Subcutaneous adipose tissue (tissue), 4 donors: ENCODE measurements around the gene DDX52. TPM values are rescaled to one million over a fixed set of nuclear protein-coding genes. Genes with fewer than 3 reads are reported as not detected.

Experiments
- CTCF ChIP-seq: fragments of 450-650 bp; IDR thresholded peaks from one replicate; pipeline ENCODE4 v1.5.1; 2016; ENCODE audit warnings: low read depth, mild to moderate bottlenecking, control low read depth, antibody characterized with exemption, moderate library complexity
- total RNA-seq, 4 donors: library from RNA; depleted of rRNA; stranded (reverse); fragments of >200 nt; gene quantifications; one replicate each; pipeline ENCODE4 v1.1.0, GENCODE V29; 2016

DDX52 gene
- total RNA-seq, 4 donors from 2014 or later = 15.6 to 21.0 (median 17.3) TPM

GRCh38 chr17:37614823-37615222 lies 28.4 kb downstream of the DDX52 start:
- TF ChIP-seq CTCF = no peak

GRCh38 chr17:37614391-37614790 lies 28.9 kb downstream of the DDX52 start:
- TF ChIP-seq CTCF = no peak

- no peak for TF ChIP-seq CTCF
These were observed 32.3 kb downstream of the DDX52 start for GRCh38 chr17:37610971-37611370.

- TF ChIP-seq CTCF = no peak
These were observed 33.8 kb downstream of the DDX52 start, which contains the start of gene SYNRG for GRCh38 chr17:37609170-37610040. Gene SYNRG, minus strand, starts transcription at chr17:37609418. Its CDS starts 63 bp downstream, at chr17:37609355.

GRCh38 chr17:37608351-37609169 lies 34.7 kb downstream of the DDX52 start:
- no peak for TF ChIP-seq CTCF

- TF ChIP-seq CTCF = no peak
These were observed 35.5 kb downstream of the DDX52 start for GRCh38 chr17:37607637-37608331.
